Activated T-helper 1 cell treated with Interleukin-2 at 50 U/mL for 16 hours (primary cell): ENCODE measurements around the gene MYLK.

Experiments used
- DNase-seq: peaks from one replicate; pipeline ENCODE4 v3.0.0-alpha.2; 2020; ENCODE audit warnings: low read depth

MYLK gene

DNA sequence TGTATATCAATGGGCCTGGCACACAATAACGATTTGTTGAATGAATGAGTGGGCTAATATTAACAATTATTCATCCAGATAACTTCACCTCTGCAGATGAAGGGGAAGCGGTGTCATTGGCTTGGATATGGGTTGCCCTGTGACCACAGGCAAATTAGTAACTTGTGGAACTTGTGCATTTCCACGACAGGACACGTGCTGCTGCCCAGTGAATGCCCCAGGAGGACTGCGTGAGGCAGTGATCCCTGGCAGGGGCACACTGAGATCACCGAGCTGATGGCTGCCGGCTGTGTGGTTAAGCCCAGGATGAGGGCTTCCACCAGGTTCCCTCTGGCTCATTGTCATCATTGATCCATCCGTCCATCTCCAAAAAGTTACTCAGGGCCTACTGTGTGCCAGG is 215.2 kb downstream of the MYLK start:
- no peak for DNase-seq

DNA sequence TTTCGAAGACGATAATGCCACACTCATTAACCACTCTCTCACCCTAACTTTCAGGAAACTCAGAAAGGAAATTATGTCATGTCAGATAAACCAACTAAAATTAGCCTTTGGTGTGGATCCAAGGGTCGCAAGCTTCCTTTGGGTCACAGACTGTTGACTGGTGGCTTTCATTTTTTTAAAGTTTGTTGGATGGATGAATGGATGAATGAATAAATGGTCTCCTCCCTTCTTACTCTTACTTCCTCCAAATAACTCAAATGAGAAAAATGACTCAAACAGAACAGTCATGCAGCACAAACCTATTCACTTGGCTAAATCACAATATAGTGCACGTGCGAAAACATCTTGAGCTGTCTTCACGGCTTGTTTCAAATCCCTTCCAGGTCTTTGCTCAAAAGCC is 216.3 kb downstream of the MYLK start:
- no peak for DNase-seq

DNA sequence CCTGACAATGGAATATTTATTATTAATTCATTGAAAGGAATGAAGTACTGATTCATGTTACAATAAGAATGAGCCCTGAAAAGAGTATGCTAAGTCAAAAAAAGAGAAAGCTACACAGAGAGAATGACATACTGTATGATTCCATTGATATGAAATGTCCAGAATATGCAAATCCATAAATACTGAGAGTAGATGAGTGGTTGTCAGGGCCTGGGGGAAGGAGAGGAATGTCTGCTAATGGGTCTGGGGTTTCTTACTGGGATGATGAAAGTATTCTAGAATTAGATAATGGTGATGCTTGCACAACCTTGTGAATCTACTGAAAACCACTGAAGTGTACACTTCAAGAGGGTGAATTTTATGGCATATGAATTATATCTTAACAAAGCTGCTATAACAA is 219.4 kb downstream of the MYLK start:
- no peak for DNase-seq

DNA sequence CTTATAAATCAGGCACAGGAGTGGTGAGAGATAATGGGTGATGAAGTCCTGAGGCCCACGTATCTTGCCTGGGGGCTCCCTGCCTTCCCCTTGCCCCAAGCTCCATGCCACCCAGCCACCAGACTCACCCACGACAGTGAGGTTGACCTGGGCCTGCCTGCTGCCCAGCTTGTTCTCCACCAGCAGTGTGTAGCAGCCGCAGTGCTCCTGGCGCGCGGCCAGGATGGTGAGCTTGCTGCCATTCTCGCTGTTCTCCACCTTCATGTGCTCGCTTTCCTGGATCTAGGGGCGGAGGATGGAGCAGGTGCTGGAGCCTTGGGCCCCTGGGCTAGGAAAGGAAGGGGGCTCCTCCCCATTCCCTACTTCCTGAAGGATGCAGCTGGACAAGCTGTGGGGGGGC is 220.2 kb downstream of the MYLK start:
- DNase-seq, result no peak

DNA sequence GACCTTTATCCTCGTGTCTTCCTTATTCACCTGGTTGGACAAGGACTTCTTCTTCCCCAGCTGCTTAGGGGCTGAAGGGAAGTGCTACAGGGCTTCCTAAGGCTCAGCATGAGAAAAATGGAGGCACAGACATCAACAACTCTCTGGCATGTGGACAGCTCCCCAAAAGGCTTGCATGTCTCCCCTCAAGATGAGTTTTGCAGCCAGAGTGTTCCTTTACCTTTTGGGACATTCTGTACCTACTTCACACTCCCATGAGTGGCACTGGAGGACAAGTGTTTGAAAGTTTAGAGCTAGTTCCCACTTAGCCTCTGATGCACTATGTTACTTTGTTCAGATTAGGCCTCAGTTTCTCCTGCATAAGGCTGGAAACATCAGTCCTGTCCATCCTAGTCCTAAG is 222.2 kb downstream of the MYLK start:
- no peak for DNase-seq

DNA sequence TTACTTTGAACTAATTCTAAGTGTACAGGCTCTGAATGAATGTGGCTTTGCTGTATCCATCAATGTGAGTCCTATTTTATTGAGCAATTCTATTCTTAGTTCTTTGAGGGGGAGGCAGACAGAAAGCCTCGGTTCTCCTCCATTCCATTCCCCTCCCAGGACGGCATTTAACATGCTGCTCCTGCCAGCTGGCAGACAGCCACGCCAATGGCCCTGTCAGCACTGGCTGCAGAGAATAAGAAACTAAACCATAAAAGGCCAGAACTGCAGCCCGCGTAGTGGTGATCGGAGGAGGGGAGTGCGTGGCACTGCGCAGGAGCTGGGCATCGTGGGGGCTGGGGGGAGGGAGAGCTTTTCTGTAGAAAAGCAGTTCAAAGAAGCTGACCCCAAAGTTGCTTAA is 223.2 kb downstream of the MYLK start:
- DNase-seq, result no peak

DNA sequence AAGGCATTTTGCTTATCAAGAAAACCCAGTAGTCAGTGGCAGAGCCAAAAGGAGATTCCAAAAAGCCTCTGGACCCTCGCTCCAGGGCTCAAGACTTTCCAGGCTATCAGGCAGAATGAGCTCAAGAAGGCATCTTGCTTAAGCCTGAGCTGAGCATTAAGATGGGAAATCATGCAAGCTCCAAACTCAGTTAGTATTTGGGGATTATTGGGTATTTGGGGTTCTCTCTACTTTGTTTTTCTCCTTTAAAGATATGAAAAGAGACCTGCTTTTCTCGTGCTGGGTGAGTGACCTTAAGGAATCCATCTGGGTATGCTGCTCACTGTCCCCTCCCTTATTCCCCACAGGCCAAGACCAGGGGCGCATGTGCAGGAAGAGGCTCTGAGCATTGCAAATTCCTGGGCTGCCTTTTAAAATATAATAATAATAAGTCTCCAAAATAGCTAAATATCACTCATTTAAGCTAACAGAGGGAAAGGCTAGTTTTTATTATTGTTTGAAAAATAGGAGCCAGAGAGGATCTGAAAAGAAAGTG is 223.9 kb downstream of the MYLK start:
- DNase-seq, result no peak

DNA sequence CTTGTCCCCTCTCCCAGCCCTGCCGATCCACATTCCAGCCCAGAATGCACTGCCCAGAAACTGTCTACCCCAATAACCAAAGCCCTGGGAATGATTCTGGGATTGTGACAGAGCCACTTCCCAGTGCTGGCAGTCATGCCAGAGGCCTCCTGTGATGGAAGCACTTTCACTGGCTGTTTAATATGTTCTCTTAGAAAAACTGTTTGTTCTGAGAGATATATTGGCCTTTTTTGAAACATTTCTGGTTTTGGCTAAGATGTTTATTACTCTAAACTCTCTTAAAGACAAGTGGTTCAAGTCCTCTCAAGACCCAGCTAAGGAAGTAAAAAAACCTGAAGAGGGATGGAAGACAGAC is 225.3 kb downstream of the MYLK start:
- DNase-seq, result no peak

DNA sequence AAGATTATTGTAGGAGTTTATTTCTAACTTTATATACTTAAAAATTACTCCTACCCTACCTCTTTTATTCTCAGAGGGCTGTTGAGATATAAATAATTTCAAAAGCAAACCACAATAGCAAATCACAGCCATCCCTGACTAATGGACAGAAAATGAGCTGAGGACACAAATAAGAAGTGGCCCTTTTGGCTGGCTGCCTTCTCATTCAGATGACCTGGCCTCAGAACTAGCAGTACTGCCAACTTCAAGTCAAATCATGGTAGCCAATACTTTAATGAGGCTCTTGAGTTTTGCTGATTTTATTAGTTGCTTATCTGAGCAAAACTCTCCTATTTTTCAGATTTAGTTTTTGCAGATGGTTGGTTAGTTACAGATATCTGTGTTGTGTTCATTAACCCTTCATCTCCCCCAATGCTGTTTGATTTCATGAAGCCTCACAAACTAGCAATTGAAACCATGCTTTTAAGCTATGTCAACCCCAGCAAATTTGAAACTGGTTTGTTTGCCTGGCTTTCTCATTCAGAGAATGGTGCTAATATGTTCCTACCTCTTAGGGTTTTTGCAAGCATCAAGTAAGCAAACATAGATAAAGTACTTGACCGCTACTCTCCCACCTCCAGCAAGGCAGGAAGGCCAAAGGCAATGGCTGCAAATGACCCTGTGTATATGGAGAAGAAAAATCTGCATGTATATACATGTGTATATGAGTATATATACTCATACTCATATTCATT is 225.8 kb downstream of the MYLK start:
- DNase-seq, result no peak

DNA sequence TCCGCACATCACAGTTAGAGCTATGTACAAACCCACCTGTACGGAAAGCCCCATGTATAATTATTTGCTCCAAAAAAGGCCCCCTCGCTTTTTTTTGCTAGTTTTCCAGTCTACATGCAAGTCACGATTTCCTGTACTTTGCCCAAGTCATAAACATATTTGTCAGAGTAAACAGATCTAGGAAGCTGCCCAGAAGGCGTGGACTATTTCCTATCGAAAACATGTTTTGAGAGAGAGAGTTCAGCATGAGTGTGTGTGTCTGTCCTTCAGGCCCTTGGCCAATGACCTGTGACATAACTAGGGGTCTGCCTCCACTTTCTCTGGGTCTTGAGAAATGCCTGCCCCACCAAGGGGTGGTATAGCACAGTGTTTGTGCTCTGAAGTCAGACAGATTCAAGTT is 226.6 kb downstream of the MYLK start:
- DNase-seq, result no peak

DNA sequence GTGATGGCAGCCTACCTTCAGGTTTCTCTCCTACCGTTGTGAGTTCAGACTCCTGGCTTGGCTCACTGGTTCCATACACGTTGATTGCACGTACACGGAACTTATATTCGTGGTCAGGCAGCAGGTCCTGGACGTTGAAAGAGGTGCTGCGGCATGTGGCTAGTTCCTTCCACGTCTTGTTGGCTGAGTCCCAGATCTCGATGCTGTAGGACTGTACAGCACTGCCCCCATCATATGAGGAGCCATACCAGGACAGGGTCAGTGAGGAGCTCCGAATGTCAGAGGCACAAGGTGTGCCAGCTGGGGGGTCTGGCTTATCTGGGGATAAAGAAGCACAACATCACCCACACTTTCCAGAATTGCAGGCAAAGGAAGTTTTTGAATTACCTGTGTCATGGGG is 227.0 kb downstream of the MYLK start:
- no peak for DNase-seq

DNA sequence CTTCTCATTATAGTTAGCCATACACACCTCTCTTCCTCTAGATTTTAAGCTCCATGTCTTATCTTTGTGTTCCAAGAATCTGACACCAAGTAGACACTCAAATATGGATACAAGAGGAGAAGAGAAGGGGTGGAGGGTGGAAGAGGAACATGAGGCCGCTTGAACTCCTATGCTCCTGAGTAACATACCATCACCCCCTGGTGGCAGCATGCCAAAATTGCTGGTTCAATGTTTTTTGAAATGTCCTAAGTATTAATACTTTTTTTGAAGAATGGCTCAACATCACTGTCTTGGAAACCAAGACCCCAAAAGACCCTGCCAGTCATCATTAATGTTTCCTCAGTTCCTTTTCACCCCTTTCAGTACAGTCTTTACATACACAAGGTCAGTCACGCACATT is 227.4 kb downstream of the MYLK start:
- DNase-seq, result no peak

DNA sequence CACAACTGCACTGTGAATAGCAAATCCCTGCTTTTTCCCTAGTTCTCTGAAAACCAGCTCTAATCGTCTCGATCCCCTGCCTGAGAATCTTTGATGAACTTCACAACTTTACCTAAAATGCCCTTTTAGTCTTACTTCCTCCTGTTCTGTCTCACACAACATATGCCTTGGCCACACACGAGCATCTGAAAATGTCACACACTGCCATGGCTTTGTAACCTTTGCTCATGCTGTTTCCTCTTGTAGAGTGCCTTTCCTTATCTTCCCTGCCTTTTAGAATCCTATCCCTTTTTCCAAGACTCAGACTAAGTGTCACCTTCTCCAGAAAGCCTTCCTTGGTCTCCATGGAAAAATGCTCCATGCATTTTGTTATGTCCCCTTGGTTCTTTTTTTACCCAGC is 227.9 kb downstream of the MYLK start:
- no peak for DNase-seq

DNA sequence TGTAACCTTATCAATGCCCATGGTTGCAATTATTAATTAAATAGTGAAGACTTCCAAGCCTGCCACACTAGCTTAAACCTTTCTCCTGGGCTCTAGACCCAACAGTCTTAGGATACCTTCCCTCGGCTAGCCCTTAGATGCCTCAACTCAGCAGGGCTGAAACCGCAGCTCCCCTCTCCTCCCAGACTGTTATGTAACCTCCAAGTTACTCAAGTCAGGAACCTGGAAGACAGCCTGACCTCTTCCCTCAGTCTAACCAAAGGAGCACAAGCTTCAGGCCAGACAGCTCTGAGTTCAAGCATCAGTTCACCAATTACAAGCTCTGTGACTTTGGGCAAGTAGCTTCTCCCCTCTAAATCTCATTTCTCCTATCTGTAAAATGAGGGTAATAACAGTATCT is 228.7 kb downstream of the MYLK start:
- DNase-seq, result no peak

DNA sequence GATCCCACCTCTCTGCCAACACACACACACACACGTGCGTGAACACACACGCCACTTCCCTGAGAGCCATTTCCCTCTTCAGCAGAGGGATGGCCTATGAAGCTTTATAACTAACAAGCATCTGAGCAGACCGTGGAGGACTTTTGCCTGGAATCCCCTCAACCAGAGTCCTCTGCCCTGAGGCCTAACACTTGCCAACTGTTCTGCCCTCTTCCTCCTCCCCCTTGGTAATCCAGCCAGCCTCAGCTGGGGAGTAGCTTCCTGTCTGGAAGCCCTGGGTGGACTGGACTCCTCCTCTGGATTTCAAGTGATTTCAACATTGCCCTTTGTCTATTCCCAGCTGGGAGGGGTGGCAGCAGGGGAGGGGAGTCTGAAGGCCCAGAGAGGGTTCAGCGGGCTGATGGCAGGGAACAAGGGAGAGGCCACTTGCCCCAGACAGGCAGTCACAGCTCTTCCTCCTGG is 230.9 kb downstream of the MYLK start:
- no peak for DNase-seq

DNA sequence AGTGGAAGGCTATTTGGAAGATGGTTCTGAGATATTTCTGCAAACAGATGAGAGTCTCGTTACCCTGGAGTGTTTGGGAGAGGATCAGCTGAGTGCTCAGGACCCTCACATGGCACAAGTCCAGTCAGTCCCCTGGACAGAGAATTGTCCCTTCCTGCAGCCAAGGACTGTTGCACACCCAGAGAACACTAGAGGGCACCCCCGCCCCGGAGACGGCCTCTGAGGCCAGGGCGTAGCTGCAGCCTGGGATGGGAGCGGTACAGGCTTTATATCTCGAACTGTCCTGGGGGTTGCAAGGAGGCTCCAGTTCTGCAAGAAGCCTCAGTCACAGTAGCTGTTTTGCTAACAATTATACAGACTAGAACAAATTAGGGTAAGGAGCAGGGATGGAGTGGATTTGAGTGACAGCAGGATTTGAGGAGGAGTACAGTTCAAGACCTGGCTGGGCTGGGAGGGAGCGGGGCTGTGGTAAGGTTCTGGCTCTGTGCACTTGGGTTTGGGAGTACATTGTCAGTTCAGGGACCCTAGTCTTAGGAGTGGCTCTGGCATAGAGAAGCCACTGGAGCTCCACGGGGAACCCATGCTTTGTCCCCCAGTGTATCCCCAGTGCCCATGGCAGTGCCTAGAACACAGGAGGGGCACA is 231.7 kb downstream of the MYLK start:
- DNase-seq, result no peak

DNA sequence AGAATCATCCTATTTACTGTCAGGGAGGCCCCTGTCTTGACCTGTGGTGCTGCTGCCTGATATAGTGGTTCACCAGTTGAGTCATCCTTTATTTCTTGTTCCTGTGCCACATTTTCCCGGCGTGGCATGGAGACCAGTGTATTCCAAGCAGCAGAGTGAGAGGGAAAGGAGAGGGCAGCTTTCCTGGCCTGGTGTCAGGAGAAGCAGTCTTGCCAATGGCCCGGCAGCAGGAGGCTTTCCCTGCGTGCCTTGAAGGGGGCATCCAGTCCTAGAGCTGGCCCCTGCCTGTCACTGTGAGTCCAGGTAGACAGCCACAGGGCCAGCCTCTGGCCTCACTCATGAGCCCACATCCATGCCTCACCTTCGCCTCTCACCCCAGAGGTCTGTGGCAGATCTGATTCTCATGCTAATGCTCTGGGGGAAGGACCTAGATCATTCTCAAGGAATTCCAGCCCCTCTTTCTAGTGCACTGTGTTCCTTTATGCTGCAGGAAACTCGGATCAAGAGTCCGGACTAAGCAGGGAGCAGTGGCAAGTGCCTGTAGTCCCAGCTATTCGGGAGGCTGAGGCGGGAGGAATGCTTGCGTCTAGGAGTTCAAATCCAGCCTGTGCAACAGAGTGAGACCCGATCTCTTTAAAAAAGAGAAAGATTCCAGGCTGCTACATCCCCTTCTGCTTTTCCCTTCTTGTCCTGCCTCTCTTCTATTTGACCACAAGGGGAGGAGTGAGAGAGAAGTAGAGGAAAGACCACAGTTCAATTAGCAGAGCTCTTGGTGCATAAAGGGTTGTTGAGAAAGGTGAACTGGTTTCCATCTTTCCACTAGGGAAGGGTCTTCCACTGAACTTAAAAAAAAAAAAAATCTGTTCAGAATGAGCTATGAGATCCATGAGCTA is 232.4 kb downstream of the MYLK start:
- no peak for DNase-seq

DNA sequence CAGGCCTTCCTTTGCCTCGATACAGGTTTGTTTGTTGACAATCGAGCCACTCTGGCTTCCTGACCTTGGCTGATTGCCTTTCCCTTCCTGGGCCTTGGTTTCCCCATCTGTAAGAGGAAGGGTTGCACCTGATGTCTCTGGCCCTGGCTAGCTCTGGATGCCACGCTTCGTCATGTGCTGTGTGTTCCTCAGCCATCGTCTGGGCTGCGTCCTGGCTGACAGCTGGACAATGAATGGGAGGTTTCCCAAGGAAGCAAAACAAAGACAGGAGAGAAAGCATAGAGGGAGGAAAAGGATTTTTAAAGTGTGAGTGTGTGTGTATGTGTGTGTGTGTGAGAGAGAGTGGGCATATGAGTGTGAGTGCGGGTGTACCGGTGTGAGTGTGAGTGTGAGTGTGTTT is 234.0 kb downstream of the MYLK start:
- no peak for DNase-seq

DNA sequence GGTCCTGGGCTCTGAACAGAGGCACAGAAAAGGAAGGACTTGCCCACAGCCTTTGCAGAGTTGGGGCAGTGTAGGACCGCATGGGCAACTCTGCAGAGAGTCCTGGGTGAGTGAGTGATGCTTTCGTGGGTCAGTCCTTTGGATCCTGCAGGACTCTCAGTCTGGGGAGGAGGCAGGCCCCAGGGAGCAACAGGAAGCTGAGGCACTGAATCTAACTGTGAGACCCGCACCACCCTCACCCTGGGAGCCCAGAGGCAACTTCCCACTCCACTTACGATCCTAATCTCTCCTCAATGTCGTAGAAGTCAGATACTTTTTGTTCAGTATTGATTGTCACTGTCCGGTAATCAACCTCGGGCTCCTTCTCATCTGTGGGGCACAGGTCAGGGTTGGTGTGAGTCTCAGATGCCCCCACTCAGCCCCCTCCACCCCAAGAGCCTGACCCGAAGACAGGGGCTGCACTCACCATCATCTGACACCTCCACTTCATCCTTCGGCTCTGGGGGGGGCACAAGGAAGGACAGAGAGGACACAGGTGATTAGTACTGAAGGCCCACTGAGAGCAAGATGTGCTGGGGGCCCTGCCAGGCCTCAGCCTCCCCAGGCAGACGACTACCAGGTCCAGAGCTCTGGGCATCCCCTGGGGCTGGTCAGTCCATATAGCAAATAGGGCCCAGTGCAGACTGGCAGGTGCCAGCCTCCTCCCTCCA is 235.3 kb downstream of the MYLK start:
- DNase-seq, result no peak

DNA sequence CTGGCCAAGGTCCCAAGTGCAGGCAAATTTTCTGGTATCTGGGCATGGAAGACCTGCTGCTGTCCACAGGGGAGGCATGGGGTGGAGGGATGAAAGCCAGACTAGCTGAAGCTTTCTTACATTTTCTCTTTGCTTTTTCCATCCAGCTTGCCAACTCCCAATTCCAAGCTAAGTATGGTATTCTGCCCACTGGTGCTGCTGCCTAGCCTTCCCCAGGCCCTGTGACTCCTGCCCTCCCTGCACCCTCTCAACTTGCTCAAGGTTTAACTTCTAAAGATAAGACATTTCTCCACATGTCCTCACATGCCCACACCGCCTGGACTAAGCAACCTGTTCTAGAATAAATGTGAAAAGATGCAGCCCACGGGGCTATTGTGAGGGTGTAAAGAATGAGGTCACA is 239.8 kb downstream of the MYLK start:
- DNase-seq, result no peak

DNA sequence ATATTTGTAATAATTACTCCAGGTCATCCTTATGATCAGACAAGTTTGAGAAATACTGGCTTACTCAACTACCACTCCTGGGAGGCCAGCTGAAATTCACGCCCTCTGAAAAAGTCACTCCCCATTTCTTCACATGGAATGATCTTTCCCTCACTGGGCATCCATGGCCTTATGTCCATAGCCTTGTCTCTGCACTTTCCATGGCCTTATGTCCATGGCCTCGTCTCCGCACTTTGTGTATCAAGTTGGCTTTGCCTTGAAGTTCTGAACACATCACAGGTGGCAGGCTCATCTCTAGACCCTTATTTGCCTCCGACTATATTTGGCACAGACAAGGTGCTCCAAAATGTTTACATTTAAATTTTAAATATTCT is 241.2 kb downstream of the MYLK start:
- no peak for DNase-seq
